Endothelial cell (in vitro differentiated cells): ENCODE data around the gene RAPGEF4. TPM values are rescaled to one million over a fixed set of nuclear protein-coding genes. Genes with fewer than 3 reads are reported as not detected.

ENCODE experiments used
- DNase-seq: peaks from one replicate; pipeline ENCODE4 v3.0.0; 2021; ENCODE audit warnings: low spot score
- H3K27ac Mint-ChIP-seq: one replicate; pipeline ENCODE4 v1.8.0; 2021; ENCODE audit warnings: mixed read lengths, inconsistent platforms; ENCODE audit not compliant: unreplicated experiment
- H3K27me3 Mint-ChIP-seq: one replicate; pipeline ENCODE4 v1.8.0; 2021; ENCODE audit warnings: mild to moderate bottlenecking, moderate library complexity, mixed read lengths, inconsistent platforms; ENCODE audit not compliant: unreplicated experiment
- H3K36me3 Mint-ChIP-seq: one replicate; pipeline ENCODE4 v1.8.0; 2021; ENCODE audit warnings: mild to moderate bottlenecking, low read depth, mixed read lengths, inconsistent platforms; ENCODE audit not compliant: unreplicated experiment
- H3K4me1 Mint-ChIP-seq: one replicate; pipeline ENCODE4 v1.8.0; 2021; ENCODE audit warnings: mild to moderate bottlenecking, mixed read lengths, inconsistent platforms; ENCODE audit not compliant: unreplicated experiment
- H3K4me3 Mint-ChIP-seq: one replicate; pipeline ENCODE4 v1.8.0; 2021; ENCODE audit warnings: mild to moderate bottlenecking, mixed read lengths, inconsistent platforms; ENCODE audit not compliant: unreplicated experiment
- H3K9me3 Mint-ChIP-seq: one replicate; pipeline ENCODE4 v1.8.0; 2021; ENCODE audit warnings: mixed read lengths, inconsistent platforms; ENCODE audit not compliant: unreplicated experiment
- total RNA-seq: library from RNA; stranded (reverse); fragmentation: NEBNext Ultra II Directional; extraction: Animal tissue kit (Norgen Biotek cat#: 25700); gene quantifications from one replicate; pipeline ENCODE4 v1.2.1, GENCODE V29; 2021; ENCODE audit not compliant: unreplicated experiment
- TF ChIP-seq, protein P1 (sequence below): fragments of 200-600 bp; sonication (generic); IDR thresholded peaks from one replicate; pipeline ENCODE4 v1.5.0; 2021; ENCODE audit warnings: antibody characterized with exemption; ENCODE audit not compliant: unreplicated experiment

RAPGEF4 gene
- total RNA-seq, 1 donor from 2014 or later: 7.5 TPM

DNA sequence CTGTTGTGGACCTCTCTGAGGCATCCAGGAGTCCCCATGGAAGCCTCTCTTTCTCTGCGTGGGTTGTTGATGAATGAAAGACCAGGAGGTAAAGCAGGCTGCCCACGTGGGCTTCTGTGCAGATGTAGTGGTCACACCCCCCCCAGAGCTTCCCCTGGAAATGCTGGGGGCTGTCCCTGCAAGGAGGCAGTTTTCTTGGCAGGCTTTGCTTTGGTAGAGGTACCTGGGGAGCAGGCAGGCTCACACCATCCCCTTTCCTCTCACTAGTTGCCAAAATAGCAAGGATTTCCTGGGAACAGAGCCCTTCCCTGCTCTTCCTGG, 242.4 kb downstream of the RAPGEF4 start:
- TF ChIP-seq, protein P1, sequence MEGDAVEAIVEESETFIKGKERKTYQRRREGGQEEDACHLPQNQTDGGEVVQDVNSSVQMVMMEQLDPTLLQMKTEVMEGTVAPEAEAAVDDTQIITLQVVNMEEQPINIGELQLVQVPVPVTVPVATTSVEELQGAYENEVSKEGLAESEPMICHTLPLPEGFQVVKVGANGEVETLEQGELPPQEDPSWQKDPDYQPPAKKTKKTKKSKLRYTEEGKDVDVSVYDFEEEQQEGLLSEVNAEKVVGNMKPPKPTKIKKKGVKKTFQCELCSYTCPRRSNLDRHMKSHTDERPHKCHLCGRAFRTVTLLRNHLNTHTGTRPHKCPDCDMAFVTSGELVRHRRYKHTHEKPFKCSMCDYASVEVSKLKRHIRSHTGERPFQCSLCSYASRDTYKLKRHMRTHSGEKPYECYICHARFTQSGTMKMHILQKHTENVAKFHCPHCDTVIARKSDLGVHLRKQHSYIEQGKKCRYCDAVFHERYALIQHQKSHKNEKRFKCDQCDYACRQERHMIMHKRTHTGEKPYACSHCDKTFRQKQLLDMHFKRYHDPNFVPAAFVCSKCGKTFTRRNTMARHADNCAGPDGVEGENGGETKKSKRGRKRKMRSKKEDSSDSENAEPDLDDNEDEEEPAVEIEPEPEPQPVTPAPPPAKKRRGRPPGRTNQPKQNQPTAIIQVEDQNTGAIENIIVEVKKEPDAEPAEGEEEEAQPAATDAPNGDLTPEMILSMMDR: no peak
- no peaks in the 10 kb centered on the region for H3K27me3 Mint-ChIP-seq
- peaks cover 21% of the 10 kb centered on the region for H3K4me1 Mint-ChIP-seq
- H3K9me3 Mint-ChIP-seq: no peaks in the 10 kb centered on the region
- H3K27ac Mint-ChIP-seq: no peak overlapping the region
- no peak for DNase-seq
- H3K36me3 Mint-ChIP-seq: no peaks in the 10 kb centered on the region
- H3K4me3 Mint-ChIP-seq: no peak overlapping the region

DNA sequence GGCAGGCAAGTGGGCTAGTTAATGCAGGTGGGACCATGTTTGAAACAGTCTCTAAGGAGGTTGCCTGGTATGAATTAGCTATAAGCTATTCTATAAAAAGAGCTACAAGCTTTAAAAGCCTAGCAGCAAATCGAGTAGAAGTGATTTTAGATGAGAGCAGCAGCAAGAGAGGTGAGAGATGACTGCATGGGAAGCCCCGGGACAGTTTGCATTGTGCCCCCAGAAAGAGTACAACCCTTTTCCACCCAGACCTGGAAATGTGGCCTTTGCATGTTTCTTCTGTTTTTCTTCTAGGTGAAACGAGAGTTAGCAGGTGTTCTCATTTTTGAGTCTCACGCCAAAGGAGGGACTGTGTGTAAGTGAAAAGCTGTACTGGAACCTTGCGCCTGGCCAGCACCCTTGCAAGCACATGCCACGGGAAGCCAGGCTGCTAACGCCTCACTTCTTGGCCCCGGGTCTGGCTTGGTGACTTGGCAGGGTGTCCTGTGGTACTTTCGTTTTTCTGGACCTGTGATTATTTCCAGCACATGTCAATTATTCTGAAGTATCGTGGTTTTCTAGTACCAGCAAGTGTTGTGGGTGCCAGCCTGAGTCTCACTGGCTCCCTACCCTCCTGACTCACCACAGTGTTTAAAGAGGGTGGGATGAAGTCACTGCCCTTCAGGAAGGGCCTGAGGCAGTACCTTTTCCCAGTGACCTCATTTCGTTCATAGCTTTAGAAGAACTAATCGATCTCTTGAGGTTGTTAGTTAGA, 249.7 kb downstream of the RAPGEF4 start:
- H3K4me3 Mint-ChIP-seq: no peak overlapping the region
- H3K27ac Mint-ChIP-seq: no peak overlapping the region
- H3K4me1 Mint-ChIP-seq: peaks cover 9% of the 10 kb centered on the region
- TF ChIP-seq, protein P1: no peak
- H3K9me3 Mint-ChIP-seq: no peaks in the 10 kb centered on the region
- no peak for DNase-seq
- no peaks in the 10 kb centered on the region for H3K36me3 Mint-ChIP-seq
- H3K27me3 Mint-ChIP-seq: no peaks in the 10 kb centered on the region

DNA sequence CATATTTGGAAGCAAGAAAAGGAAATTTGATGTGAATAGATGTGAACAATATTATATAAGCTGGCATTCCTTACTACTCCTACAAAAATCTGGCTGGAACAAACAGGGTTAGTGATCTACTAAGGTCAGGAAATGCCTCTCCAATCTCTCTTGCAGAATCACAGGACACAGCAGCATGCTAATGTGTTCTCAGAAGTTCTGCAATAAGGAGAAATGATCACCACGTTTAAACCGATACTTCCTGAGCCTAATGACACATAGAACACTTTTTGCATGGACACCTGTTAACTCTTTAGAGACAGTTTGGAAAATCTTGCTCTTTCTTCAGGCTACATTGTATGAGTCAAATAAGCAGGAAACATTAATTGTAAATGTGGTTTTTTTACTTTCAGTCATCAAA, 250.4 kb downstream of the RAPGEF4 start:
- Mint-ChIP-seq H3K27ac (no peak overlapping the region), H3K27me3 (no peaks in the 10 kb centered on the region), H3K36me3 (no peaks in the 10 kb centered on the region), H3K4me3 (no peak overlapping the region), H3K9me3 (no peaks in the 10 kb centered on the region), H3K4me1 (peaks cover 15% of the 10 kb centered on the region)
- TF ChIP-seq, protein P1: no peak
- DNase-seq: no peak

DNA sequence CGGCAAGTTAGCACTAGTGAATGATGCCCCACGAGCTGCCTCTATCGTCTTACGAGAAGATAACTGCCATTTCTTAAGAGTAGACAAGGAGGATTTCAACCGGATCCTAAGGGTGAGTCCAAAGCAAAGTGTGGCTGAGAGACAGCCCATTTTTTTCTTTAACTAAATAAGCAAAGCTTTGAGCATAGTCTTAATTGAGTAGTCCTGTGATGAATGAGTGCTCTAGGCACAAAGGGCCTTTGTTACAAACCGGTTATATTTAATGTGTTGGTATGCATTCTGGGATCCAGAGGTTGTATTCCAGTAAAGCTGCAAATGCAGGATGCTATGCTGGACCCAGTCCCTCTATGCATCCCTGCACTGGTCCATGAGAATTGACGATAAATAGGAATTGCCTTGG, 253.1 kb downstream of the RAPGEF4 start:
- Mint-ChIP-seq H3K27me3 (no peaks in the 10 kb centered on the region), H3K4me1 (peaks cover 17% of the 10 kb centered on the region), H3K27ac (no peak overlapping the region), H3K36me3 (no peaks in the 10 kb centered on the region), H3K4me3 (no peak overlapping the region), H3K9me3 (no peaks in the 10 kb centered on the region)
- no peak for DNase-seq
- TF ChIP-seq, protein P1: no peak

DNA sequence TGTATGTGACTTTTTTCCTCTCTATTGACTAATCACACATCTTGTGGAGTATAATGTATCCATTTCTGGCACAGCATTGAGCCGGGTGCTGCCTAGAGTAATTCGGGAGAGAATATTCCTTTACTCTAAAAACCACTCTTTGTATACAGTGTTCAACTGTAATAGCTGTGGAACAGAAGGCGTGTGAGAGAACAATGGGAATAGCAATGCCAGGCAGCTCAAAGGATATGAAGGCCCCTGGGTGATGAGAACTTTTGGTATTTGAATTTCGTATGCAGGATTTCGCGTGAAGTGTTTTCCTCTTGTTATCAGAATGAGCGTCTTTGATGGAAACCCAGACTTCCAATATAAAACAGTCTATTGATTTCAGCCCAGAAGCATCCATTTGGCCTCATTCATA, 255.4 kb downstream of the RAPGEF4 start:
- DNase-seq: no peak
- H3K4me3 Mint-ChIP-seq: no peak overlapping the region
- TF ChIP-seq, protein P1: no peak
- H3K27ac Mint-ChIP-seq: no peak overlapping the region
- H3K36me3 Mint-ChIP-seq: no peaks in the 10 kb centered on the region
- peaks cover 3% of the 10 kb centered on the region for H3K27me3 Mint-ChIP-seq
- H3K9me3 Mint-ChIP-seq: no peaks in the 10 kb centered on the region
- H3K4me1 Mint-ChIP-seq: peaks cover 13% of the 10 kb centered on the region
